ENCODE data around the gene SP1.

SP1 gene

GRCh38 chr12:53376747-53377146 lies 3.2 kb upstream of the SP1 start:
- Histone ChIP-seq H3K36me3 (ENCODE audit: insufficient read depth, low read length) (peaks cover 9% of the 10 kb centered on the region), H3K27me3 (ENCODE audit: insufficient read depth, low read length, poor library complexity) (no peaks in the 10 kb centered on the region), H3K9ac (ENCODE audit: low read depth, low read length) (no peak overlapping the region), H3K4me3 (ENCODE audit: low read depth in 1 of 2, low read length in 2 of 2) (no peak overlapping the region), H4K20me1 (ENCODE audit: insufficient read depth, low read length) (peaks cover 9% of the 10 kb centered on the region; the same call in 1 of the 2 replicates), H3K4me2 (ENCODE audit: insufficient read depth, low read length) (no peak overlapping the region), H3K9me3 (ENCODE audit: insufficient read depth, low read length, severe bottlenecking) (no peaks in the 10 kb centered on the region), H2AFZ (ENCODE audit: low read depth, low read length) (no peak overlapping the region), H3K79me2 (ENCODE audit: insufficient read depth, low read length) (peaks cover 15% of the 10 kb centered on the region), H3K27ac (ENCODE audit: low read length) (no peak overlapping the region), H3K4me1 (ENCODE audit: insufficient read depth, low read length) (peaks cover 28% of the 10 kb centered on the region)
- ATAC-seq (ENCODE audit: insufficient read depth, low read depth) (no peak), DNase-seq (no peak)
- TF ChIP-seq EZH2 (IDR thresholded peaks at IDR 0.05; ENCODE audit: borderline replicate concordance, low read depth, low read length, severe bottlenecking) = no peak

GRCh38 chr12:53378222-53378621 lies 1.8 kb upstream of the SP1 start:
- Histone ChIP-seq H3K27me3 (ENCODE audit: insufficient read depth, low read length, poor library complexity) (no peaks in the 10 kb centered on the region), H3K4me2 (ENCODE audit: insufficient read depth, low read length) (peak overlapping the region; percentile 73), H3K4me1 (ENCODE audit: insufficient read depth, low read length) (peaks cover 37% of the 10 kb centered on the region), H3K9me3 (ENCODE audit: insufficient read depth, low read length, severe bottlenecking) (no peaks in the 10 kb centered on the region), H3K9ac (ENCODE audit: low read depth, low read length) (peak overlapping the region; percentile 90), H4K20me1 (ENCODE audit: insufficient read depth, low read length) (peaks cover 23% of the 10 kb centered on the region; the same call in 1 of the 2 replicates), H3K79me2 (ENCODE audit: insufficient read depth, low read length) (peaks cover 30% of the 10 kb centered on the region), H3K36me3 (ENCODE audit: insufficient read depth, low read length) (peaks cover 23% of the 10 kb centered on the region), H3K4me3 (ENCODE audit: low read depth in 1 of 2, low read length in 2 of 2) (peak overlapping the region in 1 of 2 experiments; percentile 74; a peak in 1 of 4 replicates), H3K27ac (ENCODE audit: low read length) (peak overlapping the region; percentile 99), H2AFZ (ENCODE audit: low read depth, low read length) (peak overlapping the region; percentile 87; the same call in 1 of the 2 replicates)
- DNase-seq = no peak
- no peak for ATAC-seq (ENCODE audit: insufficient read depth, low read depth)
- TF ChIP-seq CTCF (IDR thresholded peaks at IDR 0.05; ENCODE audit: borderline replicate concordance, extremely low read depth, low read length, poor library complexity, severe bottlenecking) (no peak), EZH2 (IDR thresholded peaks at IDR 0.05; ENCODE audit: borderline replicate concordance, low read depth, low read length, severe bottlenecking) (no peak)

GRCh38 chr12:53378724-53379388 lies 1.1 kb upstream of the SP1 start:
- Histone ChIP-seq H3K36me3 (ENCODE audit: insufficient read depth, low read length) (peaks cover 30% of the 10 kb centered on the region), H3K79me2 (ENCODE audit: insufficient read depth, low read length) (peaks cover 36% of the 10 kb centered on the region), H3K4me1 (ENCODE audit: insufficient read depth, low read length) (peaks cover 43% of the 10 kb centered on the region), H3K9me3 (ENCODE audit: insufficient read depth, low read length, severe bottlenecking) (no peaks in the 10 kb centered on the region), H3K4me3 (ENCODE audit: low read depth in 1 of 2, low read length in 2 of 2) (peak overlapping the region; percentile 44 to 74), H3K27ac (ENCODE audit: low read length) (peak overlapping the region; percentile 99), H2AFZ (ENCODE audit: low read depth, low read length) (peak overlapping the region; percentile 87), H3K4me2 (ENCODE audit: insufficient read depth, low read length) (peak overlapping the region; percentile 73), H4K20me1 (ENCODE audit: insufficient read depth, low read length) (peaks cover 26% of the 10 kb centered on the region; the same call in 1 of the 2 replicates), H3K9ac (ENCODE audit: low read depth, low read length) (peak overlapping the region; percentile 90), H3K27me3 (ENCODE audit: insufficient read depth, low read length, poor library complexity) (no peaks in the 10 kb centered on the region)
- no peak for ATAC-seq (ENCODE audit: insufficient read depth, low read depth)
- no peak for DNase-seq
- no peak for TF ChIP-seq CTCF (IDR thresholded peaks at IDR 0.05; ENCODE audit: borderline replicate concordance, extremely low read depth, low read length, poor library complexity, severe bottlenecking)
- no peak for TF ChIP-seq EZH2 (IDR thresholded peaks at IDR 0.05; ENCODE audit: borderline replicate concordance, low read depth, low read length, severe bottlenecking)

- Histone ChIP-seq H3K79me2 (ENCODE audit: insufficient read depth, low read length) (peaks cover 42% of the 10 kb centered on the region), H3K27ac (ENCODE audit: low read length) (peak overlapping the region; percentile 99), H3K36me3 (ENCODE audit: insufficient read depth, low read length) (peaks cover 34% of the 10 kb centered on the region), H3K27me3 (ENCODE audit: insufficient read depth, low read length, poor library complexity) (no peaks in the 10 kb centered on the region), H3K9me3 (ENCODE audit: insufficient read depth, low read length, severe bottlenecking) (no peaks in the 10 kb centered on the region), H3K4me2 (ENCODE audit: insufficient read depth, low read length) (peak overlapping the region; percentile 73), H4K20me1 (ENCODE audit: insufficient read depth, low read length) (peaks cover 26% of the 10 kb centered on the region; the same call in 1 of the 2 replicates), H2AFZ (ENCODE audit: low read depth, low read length) (peak overlapping the region; percentile 87), H3K9ac (ENCODE audit: low read depth, low read length) (peak overlapping the region; percentile 90), H3K4me1 (ENCODE audit: insufficient read depth, low read length) (peaks cover 47% of the 10 kb centered on the region), H3K4me3 (ENCODE audit: low read depth in 1 of 2, low read length in 2 of 2) (peak overlapping the region; percentile 44 to 74)
- peak; percentile 86 for ATAC-seq (ENCODE audit: insufficient read depth, low read depth)
- peak; percentile 100 for DNase-seq
- no peak for TF ChIP-seq EZH2 (IDR thresholded peaks at IDR 0.05; ENCODE audit: borderline replicate concordance, low read depth, low read length, severe bottlenecking)
- TF ChIP-seq CTCF (IDR thresholded peaks at IDR 0.05; ENCODE audit: borderline replicate concordance, extremely low read depth, low read length, poor library complexity, severe bottlenecking) = no peak
Observed at GRCh38 chr12:53379389-53380103, 430 bp upstream of the SP1 start.

Measured in DND-41 (cell line).